ENCODE data around the gene MEI1. TPM values are rescaled to one million over a fixed set of nuclear protein-coding genes. Genes with fewer than 3 reads are reported as not detected.

The MEI1 gene
- total and polyA plus RNA-seq, 7 donors = 0.01 to 0.47 (median 0.23) TPM; not detected in 2

DNA sequence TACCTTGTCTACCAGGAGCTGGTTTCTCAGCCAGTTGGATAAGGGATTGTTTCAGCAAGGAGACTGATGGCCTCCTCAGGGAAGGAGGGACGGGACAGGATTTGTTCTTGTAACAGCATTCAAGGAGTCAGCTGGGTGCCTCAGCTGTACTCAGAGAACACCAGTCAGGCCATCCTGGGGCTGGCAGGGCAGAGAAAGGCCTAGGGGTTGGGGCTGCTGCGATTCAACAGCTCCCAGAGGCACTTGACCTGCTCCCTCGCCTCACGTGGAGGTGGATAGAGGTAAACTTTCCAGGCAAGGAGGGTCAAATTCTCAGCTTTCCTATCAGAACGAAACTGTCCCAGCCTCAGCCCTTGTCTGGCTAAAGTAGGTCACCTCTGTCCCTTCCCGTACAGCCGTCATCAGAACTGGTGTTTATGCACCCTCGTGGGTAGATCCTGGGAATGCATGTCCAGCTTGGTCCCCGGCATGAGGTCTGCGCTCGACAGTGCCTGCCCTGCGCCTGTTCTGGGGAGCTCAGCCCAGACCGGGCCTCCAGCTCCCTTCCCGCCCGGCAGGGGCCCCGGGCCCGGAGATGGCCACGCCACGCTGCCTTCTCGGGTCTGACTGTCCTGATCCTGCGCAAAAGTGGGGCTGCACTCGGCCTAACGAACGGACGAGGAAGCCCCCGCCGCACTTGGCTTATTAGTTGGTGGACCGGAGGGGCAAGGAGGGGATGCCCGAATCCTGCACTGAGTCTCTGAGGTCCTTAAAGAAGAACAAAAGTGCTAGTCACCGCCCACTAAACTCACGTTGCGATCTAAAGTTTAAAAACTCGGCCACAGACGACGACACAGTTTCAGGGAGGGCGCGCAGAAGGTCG, 100.4 kb downstream of the MEI1 start:
- peak overlapping the region; percentile 91 for H3K4me3 ChIP-seq
- ATAC-seq = peak; percentile 72 to 75 (median 74)
- no peaks in the 10 kb centered on the region for H3K27me3 ChIP-seq (ENCODE audit: insufficient read depth in 3 of 3, low read length in 2 of 3)
- no peaks in the 10 kb centered on the region for H3K36me3 ChIP-seq (ENCODE audit: insufficient read depth in 1 of 2, low read depth in 1 of 2)
- H3K4me1 ChIP-seq = peaks cover 14% of the 10 kb centered on the region
- TF ChIP-seq, protein P1, sequence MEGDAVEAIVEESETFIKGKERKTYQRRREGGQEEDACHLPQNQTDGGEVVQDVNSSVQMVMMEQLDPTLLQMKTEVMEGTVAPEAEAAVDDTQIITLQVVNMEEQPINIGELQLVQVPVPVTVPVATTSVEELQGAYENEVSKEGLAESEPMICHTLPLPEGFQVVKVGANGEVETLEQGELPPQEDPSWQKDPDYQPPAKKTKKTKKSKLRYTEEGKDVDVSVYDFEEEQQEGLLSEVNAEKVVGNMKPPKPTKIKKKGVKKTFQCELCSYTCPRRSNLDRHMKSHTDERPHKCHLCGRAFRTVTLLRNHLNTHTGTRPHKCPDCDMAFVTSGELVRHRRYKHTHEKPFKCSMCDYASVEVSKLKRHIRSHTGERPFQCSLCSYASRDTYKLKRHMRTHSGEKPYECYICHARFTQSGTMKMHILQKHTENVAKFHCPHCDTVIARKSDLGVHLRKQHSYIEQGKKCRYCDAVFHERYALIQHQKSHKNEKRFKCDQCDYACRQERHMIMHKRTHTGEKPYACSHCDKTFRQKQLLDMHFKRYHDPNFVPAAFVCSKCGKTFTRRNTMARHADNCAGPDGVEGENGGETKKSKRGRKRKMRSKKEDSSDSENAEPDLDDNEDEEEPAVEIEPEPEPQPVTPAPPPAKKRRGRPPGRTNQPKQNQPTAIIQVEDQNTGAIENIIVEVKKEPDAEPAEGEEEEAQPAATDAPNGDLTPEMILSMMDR (IDR thresholded peaks at IDR 0.05) = no peak
- H3K27ac ChIP-seq = peak overlapping the region; percentile 94
- DNase-seq = peak; percentile 44 to 70
- 8 to 17% (median 9%) methylated on average over 38 of the region's 38 CpGs for WGBS, 3 donors
- intact Hi-C loops (cut with DNase I) = loop anchor here (5.0 to 10.0 kb wide), 2 partner anchors 102 to 105 kb away; partner anchors contain the start of gene MEI1 (in 2 of the 2)
- no peaks in the 10 kb centered on the region for H3K9me3 ChIP-seq

DNA sequence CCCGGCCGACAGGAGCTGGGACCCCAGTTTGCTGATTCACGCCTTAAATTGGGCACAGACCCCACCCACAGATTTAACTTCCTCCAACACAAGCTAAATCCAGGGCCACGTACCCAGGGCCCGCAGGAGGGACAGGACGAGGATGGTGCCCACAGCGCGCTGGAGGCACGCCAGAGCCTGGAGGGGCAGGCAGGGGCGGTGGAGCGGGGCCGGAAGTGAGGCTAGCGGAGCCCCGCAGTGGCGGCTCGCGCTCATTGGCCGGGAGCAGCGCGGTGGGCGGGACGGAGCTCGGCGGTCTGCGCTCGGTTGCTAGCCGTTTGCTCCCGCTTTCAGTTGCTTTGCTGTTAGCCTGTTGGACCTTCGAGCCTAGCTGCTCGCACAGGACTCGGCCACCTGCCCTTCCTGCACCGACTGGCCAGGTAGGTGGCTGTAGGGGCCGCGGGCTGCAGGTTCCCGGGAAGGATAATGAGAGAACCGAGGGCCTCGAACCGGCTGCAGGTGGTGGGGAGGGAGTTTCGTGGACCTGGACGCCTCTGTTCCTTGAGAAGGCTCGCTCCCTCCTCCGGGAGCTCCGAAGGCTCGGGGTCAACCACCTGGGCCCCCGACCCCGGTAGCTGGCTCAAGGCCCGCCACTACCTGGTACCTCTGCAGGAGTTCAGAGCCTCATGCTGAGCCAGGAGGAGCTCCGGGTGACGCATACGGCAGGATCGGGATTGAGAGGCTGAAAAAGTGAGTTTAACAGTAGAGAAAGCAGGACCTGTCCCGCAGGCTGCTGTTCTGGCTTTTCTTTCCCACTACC, 101.2 kb downstream of the MEI1 start, which contains the start of gene CCDC134:
TSS of gene CCDC134 (plus strand) at position 332 of the 799 bp plus-strand sequence. CDS start 8,212 bp downstream, outside the sequence.
- Histone ChIP-seq H3K36me3 (ENCODE audit: insufficient read depth in 1 of 2, low read depth in 1 of 2) (no peaks in the 10 kb centered on the region), H3K27me3 (ENCODE audit: insufficient read depth in 3 of 3, low read length in 2 of 3) (no peaks in the 10 kb centered on the region), H3K9me3 (no peaks in the 10 kb centered on the region), H3K27ac (peak within 1 kb of the TSS; percentile 94), H3K4me3 (peak within 1 kb of the TSS; percentile 91), H3K4me1 (peaks cover 14% of the 10 kb centered on the region)
- ATAC-seq (peak; percentile 96 to 98 (median 98)), DNase-seq (peak; percentile 95 to 96)
- intact Hi-C loops (cut with DNase I) = loop anchor here in 1 of 2 donors (10.0 kb wide), 1 partner anchor 106 kb away; the partner anchor contains the start of gene MEI1
- 0% methylated on average over 49 to 52 of the region's 52 CpGs for WGBS, 3 donors
- TF ChIP-seq, protein P1 (IDR thresholded peaks at IDR 0.05) = no peak

DNA sequence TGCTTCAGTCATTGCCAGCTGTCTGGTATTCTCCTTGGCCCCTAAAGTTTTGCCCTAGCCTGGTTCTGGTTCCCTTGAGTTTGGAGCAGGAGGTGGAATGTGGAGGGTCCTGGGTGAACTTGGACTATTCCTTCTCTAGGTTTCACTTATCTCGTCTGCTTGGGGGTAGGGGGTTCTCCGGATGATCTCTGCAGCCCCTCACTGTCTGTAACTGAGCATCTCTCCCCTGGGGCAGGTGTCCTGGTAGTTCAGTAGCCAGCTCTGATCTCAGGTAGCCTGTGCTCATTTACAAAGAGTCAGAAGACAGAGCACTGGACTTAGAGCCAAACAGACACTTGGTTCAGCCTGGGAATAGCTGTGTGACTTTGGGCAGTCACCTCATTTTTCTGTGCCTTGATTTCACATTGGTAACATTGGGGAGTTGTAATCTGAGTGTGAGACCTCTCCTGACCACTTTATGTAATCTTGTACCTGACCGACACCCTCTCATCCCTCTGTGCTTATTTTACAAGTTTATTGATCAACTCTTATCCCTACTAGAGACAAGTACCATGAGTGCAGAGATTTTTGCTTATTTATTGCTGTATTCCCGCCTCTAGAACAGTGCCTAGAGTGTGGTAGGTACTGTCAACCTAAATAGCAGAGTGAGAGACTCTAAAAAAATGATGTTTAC, 102.0 kb downstream of the MEI1 start:
- intact Hi-C loops (cut with DNase I) = loop anchor here in 1 of 2 donors (10.0 kb wide), 1 partner anchor 106 kb away; the partner anchor contains the start of gene MEI1
- Histone ChIP-seq H3K27ac (peak overlapping the region; percentile 94), H3K36me3 (ENCODE audit: insufficient read depth in 1 of 2, low read depth in 1 of 2) (no peaks in the 10 kb centered on the region), H3K4me3 (peak overlapping the region; percentile 91), H3K9me3 (no peaks in the 10 kb centered on the region), H3K27me3 (ENCODE audit: insufficient read depth in 3 of 3, low read length in 2 of 3) (no peaks in the 10 kb centered on the region), H3K4me1 (peaks cover 14% of the 10 kb centered on the region)
- DNase-seq (no peak), ATAC-seq (no peak)
- TF ChIP-seq, protein P1 (IDR thresholded peaks at IDR 0.05) = no peak
- WGBS, 3 donors = 27 to 34% (median 31%) methylated on average over 4 of the region's 4 CpGs

DNA sequence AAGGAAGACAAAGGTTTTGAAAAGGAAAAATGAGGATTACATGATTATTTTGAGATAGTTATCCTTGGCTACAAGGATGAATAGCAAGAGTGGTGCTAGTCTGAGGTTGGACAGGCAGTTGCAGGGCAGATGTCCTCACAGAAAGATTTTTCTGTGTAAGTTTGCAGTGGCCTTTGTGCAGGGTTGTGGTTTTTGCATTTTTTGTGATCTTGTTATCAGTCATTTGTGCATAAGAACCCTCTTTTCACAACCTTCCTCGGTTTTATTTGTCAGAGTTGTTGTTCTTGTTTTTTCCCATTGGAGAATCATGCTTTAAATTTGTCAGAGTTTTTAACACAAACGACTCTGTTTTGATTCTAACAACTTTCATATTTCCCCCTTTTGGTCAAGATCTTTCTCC, 102.6 kb downstream of the MEI1 start:
- 65 to 76% (median 72%) methylated on average over 2 of the region's 2 CpGs for WGBS, 3 donors
- no peak for ATAC-seq
- no peak for DNase-seq
- no peaks in the 10 kb centered on the region for H3K36me3 ChIP-seq (ENCODE audit: insufficient read depth in 1 of 2, low read depth in 1 of 2)
- intact Hi-C loops (cut with DNase I) = loop anchor here in 1 of 2 donors (10.0 kb wide), 1 partner anchor 107 kb away; the partner anchor contains the start of gene MEI1
- H3K4me3 ChIP-seq = peak overlapping the region; percentile 91
- no peaks in the 10 kb centered on the region for H3K9me3 ChIP-seq
- no peaks in the 10 kb centered on the region for H3K27me3 ChIP-seq (ENCODE audit: insufficient read depth in 3 of 3, low read length in 2 of 3)
- no peak overlapping the region for H3K27ac ChIP-seq
- TF ChIP-seq, protein P1 (IDR thresholded peaks at IDR 0.05) = no peak
- peaks cover 14% of the 10 kb centered on the region for H3K4me1 ChIP-seq
